ENCODE measurements around the gene CMBL. TPM values are rescaled to one million over a fixed set of nuclear protein-coding genes. Genes with fewer than 3 reads are reported as not detected.

The CMBL gene
- total and polyA plus RNA-seq, 10 donors: 1.3 to 11.2 (median 4.1) TPM

DNA sequence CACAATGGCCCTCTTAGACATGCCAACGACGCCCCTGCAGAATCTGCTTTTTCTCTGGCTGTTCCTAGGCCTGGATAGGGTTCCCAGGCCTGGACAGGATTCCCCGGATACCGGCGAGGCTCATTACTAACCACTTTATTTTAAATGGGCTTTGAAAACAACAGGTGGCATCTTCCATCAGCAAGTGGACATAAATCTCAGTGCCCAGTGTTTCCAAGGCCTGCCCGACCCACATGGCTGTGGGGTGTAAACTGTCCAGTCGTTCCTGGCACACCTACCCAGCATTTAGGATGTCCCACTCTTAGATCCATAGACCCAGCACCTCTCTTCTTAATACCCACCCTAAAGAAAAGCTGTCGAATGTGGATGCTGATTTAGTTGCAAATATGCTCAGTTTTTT is 896 bp downstream of the CMBL start:
- Histone ChIP-seq H3K4me3 (peak overlapping the region in 6 of 8 donors; percentile 48 to 68 (median 50)), H3K36me3 (no peaks in the 10 kb centered on the region), H3K4me1 (peaks cover 0 to 29% (median 14%) of the 10 kb centered on the region in 6 donors), H3K9me3 (no peaks in the 10 kb centered on the region), H3K27ac (peak overlapping the region in 3 of 8 donors; percentile 65 to 79 (median 67)), H3K27me3 (replicated peaks in 1 of 7) (peaks cover 0 to 23% (median 0%) of the 10 kb centered on the region in 7 donors)
- TF ChIP-seq POLR2AphosphoS5 (IDR thresholded peaks at IDR 0.05): no peak
- TF ChIP-seq, protein P1, sequence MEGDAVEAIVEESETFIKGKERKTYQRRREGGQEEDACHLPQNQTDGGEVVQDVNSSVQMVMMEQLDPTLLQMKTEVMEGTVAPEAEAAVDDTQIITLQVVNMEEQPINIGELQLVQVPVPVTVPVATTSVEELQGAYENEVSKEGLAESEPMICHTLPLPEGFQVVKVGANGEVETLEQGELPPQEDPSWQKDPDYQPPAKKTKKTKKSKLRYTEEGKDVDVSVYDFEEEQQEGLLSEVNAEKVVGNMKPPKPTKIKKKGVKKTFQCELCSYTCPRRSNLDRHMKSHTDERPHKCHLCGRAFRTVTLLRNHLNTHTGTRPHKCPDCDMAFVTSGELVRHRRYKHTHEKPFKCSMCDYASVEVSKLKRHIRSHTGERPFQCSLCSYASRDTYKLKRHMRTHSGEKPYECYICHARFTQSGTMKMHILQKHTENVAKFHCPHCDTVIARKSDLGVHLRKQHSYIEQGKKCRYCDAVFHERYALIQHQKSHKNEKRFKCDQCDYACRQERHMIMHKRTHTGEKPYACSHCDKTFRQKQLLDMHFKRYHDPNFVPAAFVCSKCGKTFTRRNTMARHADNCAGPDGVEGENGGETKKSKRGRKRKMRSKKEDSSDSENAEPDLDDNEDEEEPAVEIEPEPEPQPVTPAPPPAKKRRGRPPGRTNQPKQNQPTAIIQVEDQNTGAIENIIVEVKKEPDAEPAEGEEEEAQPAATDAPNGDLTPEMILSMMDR (IDR thresholded peaks at IDR 0.05 in 8 of 11, conservative IDR thresholded peaks at IDR 0.05 in 3 of 11): no peak
- TF ChIP-seq POLR2A (IDR thresholded peaks at IDR 0.05): no peak
- DNase-seq: no peak
- intact Hi-C loops (cut with DNase I; ENCODE audit: low total_unique reads): no loop called here
- WGBS, 5 donors: 57 to 74% (median 61%) methylated on average over 8 of the region's 8 CpGs

DNA sequence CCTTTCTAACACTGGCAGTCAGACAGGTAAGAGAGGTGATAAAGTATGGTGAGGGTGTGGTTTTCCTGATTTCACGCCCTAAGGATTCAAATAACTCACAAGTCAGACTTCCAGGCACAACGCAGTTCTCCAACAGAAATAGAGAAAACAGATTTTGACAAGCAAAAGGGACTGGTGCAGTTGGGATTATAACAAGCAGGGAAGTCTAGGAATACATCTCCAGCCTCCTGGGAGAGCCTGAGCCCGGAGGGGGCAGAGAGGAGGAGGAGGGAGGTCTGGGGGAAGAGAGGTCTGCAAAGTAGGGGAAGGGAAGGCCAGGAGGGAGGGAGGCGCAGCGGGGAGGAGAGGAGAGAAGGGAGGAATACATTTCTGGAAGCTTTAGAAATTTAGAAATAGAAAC is 1.6 kb downstream of the CMBL start:
- Histone ChIP-seq H3K9me3 (no peaks in the 10 kb centered on the region), H3K4me1 (peaks cover 0 to 29% (median 14%) of the 10 kb centered on the region in 6 donors), H3K27me3 (replicated peaks in 1 of 7) (peaks cover 0 to 23% (median 0%) of the 10 kb centered on the region in 7 donors), H3K36me3 (no peaks in the 10 kb centered on the region), H3K4me3 (no peak overlapping the region), H3K27ac (no peak overlapping the region)
- TF ChIP-seq POLR2A (IDR thresholded peaks at IDR 0.05) (no peak), POLR2AphosphoS5 (IDR thresholded peaks at IDR 0.05) (no peak)
- TF ChIP-seq, protein P1 (IDR thresholded peaks at IDR 0.05 in 8 of 11, conservative IDR thresholded peaks at IDR 0.05 in 3 of 11): no peak
- DNase-seq: no peak
- 69 to 86% (median 78%) methylated on average over 5 of the region's 5 CpGs for WGBS, 5 donors
- intact Hi-C loops (cut with DNase I; ENCODE audit: low total_unique reads): no loop called here

DNA sequence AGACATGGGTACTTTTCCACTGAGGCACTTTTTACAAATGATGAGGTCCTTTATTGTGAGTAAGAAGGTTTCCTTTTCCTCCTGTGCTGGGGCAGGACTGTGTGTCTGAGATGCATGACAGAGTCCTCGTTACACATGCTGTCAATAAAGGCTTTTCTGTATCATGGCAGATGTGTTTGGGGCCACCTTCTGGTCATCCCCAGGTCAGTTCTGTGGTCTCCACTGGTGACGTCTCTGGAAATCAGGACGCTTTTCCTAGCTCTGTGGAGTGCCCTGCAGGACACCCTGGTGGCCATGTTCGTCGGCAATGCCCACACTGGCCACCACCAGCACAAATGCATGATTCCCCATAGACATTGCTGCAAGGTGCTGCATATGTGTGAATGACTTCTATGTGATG is 2.8 kb downstream of the CMBL start:
- Histone ChIP-seq H3K4me1 (peaks cover 0 to 20% (median 11%) of the 10 kb centered on the region in 6 donors), H3K27ac (no peak overlapping the region), H3K9me3 (no peaks in the 10 kb centered on the region), H3K4me3 (no peak overlapping the region), H3K27me3 (replicated peaks in 1 of 7) (peaks cover 0 to 23% (median 0%) of the 10 kb centered on the region in 7 donors), H3K36me3 (no peaks in the 10 kb centered on the region)
- 83 to 91% (median 87%) methylated on average over 5 of the region's 5 CpGs for whole genome bisulfite sequencing, 5 donors
- DNase-seq: no peak
- intact Hi-C loops (cut with DNase I; ENCODE audit: low total_unique reads): no loop called here
- TF ChIP-seq, protein P1 (IDR thresholded peaks at IDR 0.05 in 8 of 11, conservative IDR thresholded peaks at IDR 0.05 in 3 of 11): no peak
- TF ChIP-seq POLR2A (IDR thresholded peaks at IDR 0.05): no peak
- no peak for TF ChIP-seq POLR2AphosphoS5 (IDR thresholded peaks at IDR 0.05)

DNA sequence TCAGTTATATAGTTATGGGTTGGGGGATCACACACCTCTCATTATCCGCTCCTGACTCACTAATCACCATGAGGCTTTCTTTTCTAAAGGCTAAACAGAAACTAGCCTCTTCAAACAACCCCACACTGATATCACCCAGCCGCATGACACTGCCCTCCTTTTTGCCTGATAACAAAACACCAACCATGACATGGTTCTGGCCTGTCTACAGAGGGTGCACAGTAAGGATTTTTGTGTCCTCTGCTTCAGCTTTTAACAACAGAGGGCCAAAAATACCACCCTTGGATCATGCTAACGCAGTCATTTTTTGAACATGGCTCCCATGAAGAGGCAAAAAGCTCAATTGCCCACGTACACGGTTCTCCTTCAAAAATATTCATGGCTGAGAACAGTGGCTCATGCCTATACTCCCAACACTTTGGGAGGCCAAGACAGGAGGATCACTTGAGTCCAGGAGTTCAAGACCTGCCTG is 4.0 kb downstream of the CMBL start:
- WGBS, 5 donors: 74 to 92% (median 83%) methylated on average over 5 of the region's 5 CpGs
- no peak for DNase-seq
- Histone ChIP-seq H3K27me3 (replicated peaks in 1 of 7) (peaks cover 0 to 21% (median 0%) of the 10 kb centered on the region in 7 donors), H3K9me3 (no peaks in the 10 kb centered on the region), H3K4me3 (no peak overlapping the region), H3K27ac (no peak overlapping the region), H3K36me3 (no peaks in the 10 kb centered on the region), H3K4me1 (peaks cover 0 to 18% (median 11%) of the 10 kb centered on the region in 6 donors)
- intact Hi-C loops (cut with DNase I; ENCODE audit: low total_unique reads): no loop called here
- TF ChIP-seq POLR2A (IDR thresholded peaks at IDR 0.05) (no peak), POLR2AphosphoS5 (IDR thresholded peaks at IDR 0.05) (no peak)

Measured in spleen (tissue), 11 donors.